Measurements from ENCODE around the gene PDIA6. TPM values are rescaled to one million over a fixed set of nuclear protein-coding genes. Genes with fewer than 3 reads are reported as not detected.

PDIA6 gene
- total and polyA plus RNA-seq, 9 of the 15 experiments (the other 6 are each of a cell fraction or from before 2014, with no cell fraction given) = 166 to 268 (median 229) TPM

DNA sequence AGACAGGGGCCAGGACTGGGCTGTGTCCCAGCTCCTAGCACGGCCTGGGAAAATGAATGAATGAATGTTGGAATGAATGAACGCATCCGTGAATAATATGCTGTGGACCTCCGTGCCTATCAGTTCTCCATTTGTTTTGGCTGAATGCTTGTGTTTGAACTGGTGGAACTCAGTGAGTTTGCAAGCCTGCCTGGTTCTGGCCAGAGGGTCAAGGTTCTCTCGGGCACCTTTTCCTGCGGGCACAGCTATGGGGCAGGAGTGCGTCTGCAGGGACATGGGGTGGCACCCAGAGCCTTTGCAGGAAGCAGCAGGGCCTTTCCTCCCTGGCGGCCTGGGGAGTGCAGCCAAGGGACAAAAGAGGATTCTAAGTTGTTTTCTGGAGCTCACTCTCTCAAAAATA lies 17.6 kb upstream of the PDIA6 start:
- no peaks in the 10 kb centered on the region for H3K9me1 ChIP-seq (ENCODE audit: control insufficient read depth, insufficient read depth, low read length)
- no peak overlapping the region for H3K27ac ChIP-seq (ENCODE audit: extremely low read depth, low read depth, low read length)
- no peak overlapping the region for H2AFZ ChIP-seq (ENCODE audit: low read depth, low read length)
- no peaks in the 10 kb centered on the region for H3K79me2 ChIP-seq (ENCODE audit: control insufficient read depth, insufficient read depth, low read length)
- H3K36me3 ChIP-seq (ENCODE audit: control insufficient read depth, insufficient read depth, low read length) = no peaks in the 10 kb centered on the region
- no peak overlapping the region for H3K9ac ChIP-seq (ENCODE audit: insufficient read depth in 1 of 2, low read depth in 2 of 2, low read length in 2 of 2)
- H3K27me3 ChIP-seq (ENCODE audit: control insufficient read depth in 2 of 2, insufficient read depth in 2 of 2, low read length in 2 of 2) = peaks cover 45 to 58% of the 10 kb centered on the region in 2 experiments
- in situ Hi-C loops (cut with MboI) (loop anchor here (25.0 kb wide), 1 partner anchor 582 kb away; no protein-coding TSS in a partner anchor), intact Hi-C loops (cut with micrococcal nuclease) (loop anchor here (5.0 to 10.0 kb wide), 3 partner anchors 242 to 852 kb away; no protein-coding TSS in a partner anchor)
- H3K4me2 ChIP-seq (ENCODE audit: insufficient read depth, low read length) = no peak overlapping the region
- WGBS (ENCODE audit: insufficient coverage, low coverage, missing lambda C conversion rate) = 18% methylated on average over 8 of the region's 8 CpGs
- H3K4me3 ChIP-seq = no peak overlapping the region
- POLR2A ChIA-PET = interaction anchor here (0.5 to 0.7 kb wide), 4 partner anchors 10 to 329 kb away, joined by 3 to 4 read pairs (median 3); partner anchors contain the start of gene NOL10
- CTCF ChIA-PET (ENCODE audit: low intra/inter-chr PET ratio) = no interaction called here
- H3K9me3 ChIP-seq (replicated peaks; ENCODE audit: control insufficient read depth, insufficient read depth, low read depth, low read length) = no peaks in the 10 kb centered on the region
- H3K4me1 ChIP-seq (replicated peaks in 1 of 2; ENCODE audit: control insufficient read depth in 2 of 2, insufficient read depth in 2 of 2, low read length in 2 of 2) = peaks cover 0 to 10% of the 10 kb centered on the region in 2 experiments; a peak in 2 of 5 replicates
- TF ChIP-seq ZNF24 (IDR thresholded peaks at IDR 0.05) (0 out of 2 replicates have a peak, but pooled peaks have one; percentile 29), EZH2 (IDR thresholded peaks at IDR 0.05; ENCODE audit: borderline replicate concordance, low read depth, low read length) (0 out of 2 replicates have a peak, but pooled peaks have one; percentile 23), PRDM10 (IDR thresholded peaks at IDR 0.05; ENCODE audit: partially characterized antibody) (no peak), SIX5 (IDR thresholded peaks at IDR 0.05; ENCODE audit: borderline replicate concordance in 1 of 2, insufficient read depth in 1 of 2, low read depth in 1 of 2, low read length in 2 of 2) (no peak), DMBX1 (CRISPR knock-in tag; IDR thresholded peaks at IDR 0.05; ENCODE audit: borderline replicate concordance) (no peak)
- TF ChIP-seq, protein P1, sequence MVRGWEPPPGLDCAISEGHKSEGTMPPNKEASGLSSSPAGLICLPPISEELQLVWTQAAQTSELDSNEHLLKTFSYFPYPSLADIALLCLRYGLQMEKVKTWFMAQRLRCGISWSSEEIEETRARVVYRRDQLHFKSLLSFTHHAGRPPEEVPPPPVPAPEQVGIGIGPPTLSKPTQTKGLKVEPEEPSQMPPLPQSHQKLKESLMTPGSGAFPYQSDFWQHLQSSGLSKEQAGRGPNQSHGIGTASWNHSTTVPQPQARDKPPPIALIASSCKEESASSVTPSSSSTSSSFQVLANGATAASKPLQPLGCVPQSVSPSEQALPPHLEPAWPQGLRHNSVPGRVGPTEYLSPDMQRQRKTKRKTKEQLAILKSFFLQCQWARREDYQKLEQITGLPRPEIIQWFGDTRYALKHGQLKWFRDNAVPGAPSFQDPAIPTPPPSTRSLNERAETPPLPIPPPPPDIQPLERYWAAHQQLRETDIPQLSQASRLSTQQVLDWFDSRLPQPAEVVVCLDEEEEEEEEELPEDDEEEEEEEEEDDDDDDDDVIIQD (CRISPR knock-in tag; IDR thresholded peaks at IDR 0.05) = no peak
- DNase-seq (ENCODE audit: extremely low read depth in 1 of 4, low spot score in 3 of 4) = no peak
- no peak for ATAC-seq
- no TSS peak for BruUV-seq (replicated peaks)
- no peak for FAIRE-seq
- H4K20me1 ChIP-seq (replicated peaks; ENCODE audit: control insufficient read depth, insufficient read depth, low read length) = peaks cover 12% of the 10 kb centered on the region

All from K562 (cell line).